GM06990 (cell line): ENCODE data around the gene NSRP1.

Experiments
- DNase-seq: peaks from one replicate; pipeline ENCODE4 v3.0.0-alpha.2; 2011; ENCODE audit not compliant: insufficient read length; ENCODE audit errors: extremely low read depth
- H3K27me3 ChIP-seq: replicated peaks from 2 replicates; pipeline ENCODE4 v1.6.0; 2011; ENCODE audit warnings: low read length; ENCODE audit not compliant: control insufficient read depth, insufficient read depth
- H3K36me3 ChIP-seq: 2 replicates; pipeline ENCODE4 v1.5.1; 2011; ENCODE audit warnings: low read length; ENCODE audit not compliant: control insufficient read depth, insufficient read depth
- H3K4me3 ChIP-seq: replicated peaks from 2 replicates; pipeline ENCODE4 v1.5.1; 2011; ENCODE audit warnings: low read depth, mild to moderate bottlenecking, control low read depth, low read length
- CTCF ChIP-seq: IDR thresholded peaks from 2 replicates; pipeline ENCODE4 v1.5.1; 2011; ENCODE audit warnings: low read length, control low read depth, mild to moderate bottlenecking, inconsistent platforms; ENCODE audit not compliant: insufficient read depth, poor library complexity, severe bottlenecking

The NSRP1 gene

GRCh38 chr17:30234296-30234695 is 117.7 kb downstream of the NSRP1 start:
- Histone ChIP-seq H3K4me3 (no peak overlapping the region), H3K36me3 (no peaks in the 10 kb centered on the region), H3K27me3 (no peaks in the 10 kb centered on the region)
- no peak for TF ChIP-seq CTCF
- no peak for DNase-seq

- DNase-seq = peak; percentile 61
- Histone ChIP-seq H3K4me3 (no peak overlapping the region), H3K36me3 (no peaks in the 10 kb centered on the region), H3K27me3 (no peaks in the 10 kb centered on the region)
- no peak for TF ChIP-seq CTCF
These were observed 118.3 kb downstream of the NSRP1 start for GRCh38 chr17:30234964-30235363.

DNA sequence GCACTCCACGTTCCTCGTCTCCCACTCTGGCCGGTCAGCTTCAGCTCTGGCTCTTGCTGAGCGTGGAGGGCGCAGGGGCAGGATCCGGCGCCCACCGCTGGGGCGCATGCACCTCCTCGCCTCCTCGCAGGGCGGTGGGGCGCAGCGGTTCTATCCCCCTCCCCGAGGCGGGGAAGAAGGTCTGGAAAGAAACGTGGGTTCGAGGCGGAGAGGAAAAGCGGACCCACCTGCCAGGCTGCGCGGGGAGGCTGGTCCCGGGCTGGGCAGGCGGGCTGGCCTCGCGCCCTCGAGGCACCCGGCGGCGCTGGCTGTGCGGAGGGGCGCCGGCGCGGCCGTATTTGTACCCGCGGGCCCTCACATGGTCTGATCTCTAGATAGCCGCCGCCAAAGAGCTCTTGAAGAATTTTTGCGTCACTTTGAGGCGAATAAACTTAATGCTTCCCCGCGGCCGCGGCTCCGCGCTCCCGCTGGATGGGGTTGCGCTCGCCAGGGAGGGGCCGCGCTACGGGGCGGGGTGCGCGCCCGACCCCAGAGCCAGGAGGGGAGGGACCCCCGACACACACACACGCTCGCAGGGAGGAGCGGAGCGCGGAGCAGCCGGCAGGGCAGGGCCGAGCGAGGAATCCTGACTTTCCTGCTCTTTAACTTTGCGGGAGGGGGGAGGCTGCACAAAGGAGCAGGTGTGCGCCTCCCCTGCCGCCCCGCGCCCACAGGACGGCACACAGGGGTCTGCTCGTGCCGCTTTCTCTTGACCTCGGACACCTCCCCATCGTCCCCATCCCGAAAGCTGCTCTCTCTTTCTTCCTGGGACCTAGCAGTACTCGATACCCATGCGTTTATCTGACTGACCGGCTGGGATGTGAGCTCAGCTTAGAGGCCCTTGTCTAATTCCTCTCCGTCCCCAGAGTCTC is 119.0 kb downstream of the NSRP1 start, which contains the start of gene SLC6A4:
Gene SLC6A4 (minus strand): TSS at position 312 of the 911 bp plus-strand sequence. CDS start 13,739 bp downstream, outside the sequence.
- H3K27me3 ChIP-seq = no peaks in the 10 kb centered on the region
- H3K4me3 ChIP-seq = peak within 1 kb of the TSS; percentile 55

More for the DNA sequence above, 119.0 kb downstream of the NSRP1 start, which contains the start of gene SLC6A4:
- H3K36me3 ChIP-seq = no peaks in the 10 kb centered on the region
- no peak for DNase-seq
- TF ChIP-seq CTCF = no peak
